OCI-M2 (cell line): Measurements from ENCODE around the gene FOSL1.
"Not testable (repeated sequence)": the region's sequence is repeated elsewhere in the genome, so short reads cannot be mapped to it uniquely, and the experiment has no call there.

ENCODE experiments used
- DNase-seq: peaks from one replicate; lab custom pipeline; 2025; ENCODE audit not compliant: unreplicated experiment; lab: John Stamatoyannopoulos, UW

FOSL1 gene

GRCh38 chr11:65897020-65897471, 3.1 kb downstream of the FOSL1 start:
- DNase-seq, result no peak

GRCh38 chr11:65896034-65896999, 3.9 kb downstream of the FOSL1 start:
- DNase-seq, result no peak

- DNase-seq, result no peak
These were observed 4.7 kb downstream of the FOSL1 start for GRCh38 chr11:65895482-65895981.

GRCh38 chr11:65894034-65894591, 6.1 kb downstream of the FOSL1 start:
- DNase-seq, result no peak

GRCh38 chr11:65892661-65893317, 7.4 kb downstream of the FOSL1 start:
- no peak for DNase-seq

GRCh38 chr11:65892137-65892540, 8.0 kb downstream of the FOSL1 start:
- DNase-seq, result not testable (repeated sequence)

- DNase-seq, result no peak
These were observed 8.7 kb downstream of the FOSL1 start for GRCh38 chr11:65891219-65892136.

- peak; percentile 85 for DNase-seq
These were observed 9.6 kb downstream of the FOSL1 start, which contains the start of gene CCDC85B for GRCh38 chr11:65890324-65891218. CCDC85B (plus strand) TSS chr11:65890673; CDS start chr11:65890784, 111 bp downstream.

- peak; percentile 79 for DNase-seq
These were observed 11.9 kb downstream of the FOSL1 start, which contains the start of gene FIBP for GRCh38 chr11:65888163-65888814. FIBP (minus strand) TSS chr11:65888471; CDS start chr11:65888418, 53 bp downstream.

GRCh38 chr11:65887723-65888162, 12.4 kb downstream of the FOSL1 start:
- DNase-seq, result no peak

- DNase-seq, result no peak
These were observed 13.1 kb downstream of the FOSL1 start for GRCh38 chr11:65886826-65887722.

GRCh38 chr11:65885808-65886536, 14.2 kb downstream of the FOSL1 start:
- DNase-seq, result no peak

GRCh38 chr11:65885231-65885630, 15.0 kb downstream of the FOSL1 start:
- DNase-seq, result no peak

GRCh38 chr11:65884716-65885092, 15.5 kb downstream of the FOSL1 start:
- no peak for DNase-seq

GRCh38 chr11:65883786-65884715, 16.1 kb downstream of the FOSL1 start:
- no peak for DNase-seq
